Hepatocyte (in vitro differentiated cells): ENCODE results near the gene PRORP.

Source experiments
- CTCF ChIP-seq: fragments of 200-600 bp; sonication (generic); IDR thresholded peaks from 2 replicates; pipeline ENCODE4 v1.5.1; 2016; ENCODE audit warnings: antibody characterized with exemption, mild to moderate bottlenecking; ENCODE audit not compliant: poor library complexity
- EZH2 ChIP-seq: fragments of 200-600 bp; sonication (generic); IDR thresholded peaks from 2 replicates; pipeline ENCODE4 v1.6.1; 2016; ENCODE audit warnings: antibody characterized with exemption, mild to moderate bottlenecking, borderline replicate concordance

- no peak for TF ChIP-seq CTCF
- TF ChIP-seq EZH2, result no peak
Measured at GRCh38 chr14:35124127-35124526, 1.8 kb downstream of the PRORP start.
